ENCODE data around the gene KAT6B.

GRCh38 chr10:74827694-74828093 is 1.3 kb downstream of the KAT6B start:
- no peak for TF ChIP-seq EZH2 (IDR thresholded peaks at IDR 0.05; ENCODE audit: borderline replicate concordance, insufficient read depth, low read length, poor library complexity, severe bottlenecking)
- no peak for TF ChIP-seq EP300 (conservative IDR thresholded peaks at IDR 0.05; ENCODE audit: poor library complexity, severe bottlenecking)
- no peak for TF ChIP-seq CTCF (IDR thresholded peaks at IDR 0.05; ENCODE audit: poor library complexity, severe bottlenecking)
- no peak for TF ChIP-seq TAF1 (IDR thresholded peaks at IDR 0.05; ENCODE audit: low read depth)
- no peak for TF ChIP-seq RAD21 (conservative IDR thresholded peaks at IDR 0.05)
- TF ChIP-seq POLR2AphosphoS5 (IDR thresholded peaks at IDR 0.05) = no peak
- no peak for TF ChIP-seq REST (IDR thresholded peaks at IDR 0.05; ENCODE audit: borderline replicate concordance)
- TF ChIP-seq SMC3 (conservative IDR thresholded peaks at IDR 0.05; ENCODE audit: poor library complexity) = no peak
- no peak for TF ChIP-seq MXI1 (conservative IDR thresholded peaks at IDR 0.05; ENCODE audit: poor library complexity, severe bottlenecking)
